SIG-M5 (cell line): ENCODE results near the gene RNF114.
A peak's percentile ranks its signal among the peaks of the same experiment; 100 is the strongest.
"Not testable (repeated sequence)": the region's sequence is repeated elsewhere in the genome, so short reads cannot be mapped to it uniquely, and the experiment has no call there.

ENCODE experiments used
- DNase-seq: peaks from one replicate; lab custom pipeline; 2025; lab: John Stamatoyannopoulos, UW

RNF114 gene

DNA sequence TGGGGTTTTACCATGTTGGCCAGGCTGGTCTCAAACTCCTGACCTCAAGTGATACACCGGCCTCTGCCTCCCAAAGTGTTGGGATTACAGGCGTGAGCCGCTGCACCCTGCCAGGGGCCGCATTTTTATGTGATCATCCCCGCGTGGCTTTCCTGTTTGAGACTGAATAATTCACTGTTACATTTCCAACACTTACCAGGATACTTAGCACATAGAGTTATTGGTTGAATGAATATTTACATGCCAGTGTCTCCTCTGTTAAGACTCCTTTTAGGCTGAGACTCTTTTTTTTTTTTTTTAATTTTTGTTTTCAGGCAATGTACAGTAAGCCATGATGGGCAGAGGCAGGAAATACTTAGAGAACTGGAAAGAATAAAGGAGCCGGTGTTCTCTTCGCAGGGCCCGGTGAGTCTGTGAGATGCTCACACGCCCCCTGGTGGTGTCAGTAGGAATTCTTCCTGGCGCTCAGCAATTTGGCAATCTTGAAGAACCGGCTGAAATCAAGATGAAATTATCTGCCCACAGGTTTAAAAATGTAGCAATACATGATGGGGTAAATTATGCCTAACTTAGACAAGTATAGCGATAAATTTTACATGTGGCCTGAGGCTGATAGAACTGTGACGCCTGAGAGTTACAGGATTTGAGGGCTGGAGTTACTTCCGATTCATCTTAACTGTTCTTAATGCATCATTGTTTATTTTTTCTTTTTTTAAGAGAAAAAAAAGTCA lies 7.6 kb upstream of the RNF114 start:
- peak; percentile 19 for DNase-seq

DNA sequence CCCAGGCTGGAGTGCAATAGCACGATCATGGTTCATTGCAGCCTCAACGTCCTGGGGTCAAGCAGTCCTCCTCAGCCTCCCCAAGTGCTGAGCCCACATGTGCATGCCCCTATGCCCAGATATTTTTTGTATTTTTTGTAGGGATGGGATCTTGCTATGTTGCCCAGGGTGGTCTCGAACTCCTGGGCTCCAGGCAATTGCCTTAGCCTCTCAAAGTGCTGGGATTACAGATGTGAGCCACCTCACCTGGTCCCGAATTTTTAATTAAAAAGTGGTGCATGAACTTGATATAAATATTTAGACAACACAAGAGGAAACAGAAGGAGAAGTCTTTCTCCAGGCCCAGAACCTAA lies 7.1 kb upstream of the RNF114 start:
- DNase-seq, result no peak

GRCh38 chr20:49935746-49936152 lies 448 bp upstream of the RNF114 start:
- no peak for DNase-seq

- DNase-seq, result no peak
These were observed 1.1 kb downstream of the RNF114 start for GRCh38 chr20:49937027-49937929.

GRCh38 chr20:49938173-49939163 lies 2.3 kb downstream of the RNF114 start:
- DNase-seq, result no peak

DNA sequence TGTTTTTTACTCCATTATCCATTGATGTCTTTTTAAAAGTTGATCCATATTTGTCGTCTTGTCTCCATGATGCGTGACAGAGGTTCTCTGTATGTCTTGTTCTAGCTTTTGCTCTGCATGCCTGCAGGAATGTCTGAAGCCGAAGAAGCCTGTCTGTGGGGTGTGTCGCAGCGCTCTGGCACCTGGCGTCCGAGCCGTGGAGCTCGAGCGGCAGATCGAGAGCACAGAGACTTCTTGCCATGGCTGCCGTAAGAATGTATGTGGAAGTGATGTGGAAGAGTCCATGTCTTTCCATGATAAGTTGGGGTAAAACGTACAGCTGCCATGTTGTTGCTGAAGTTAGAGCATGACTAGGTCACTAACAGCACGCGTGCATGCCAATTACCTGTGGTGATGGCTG lies 5.3 kb downstream of the RNF114 start:
- DNase-seq, result no peak

DNA sequence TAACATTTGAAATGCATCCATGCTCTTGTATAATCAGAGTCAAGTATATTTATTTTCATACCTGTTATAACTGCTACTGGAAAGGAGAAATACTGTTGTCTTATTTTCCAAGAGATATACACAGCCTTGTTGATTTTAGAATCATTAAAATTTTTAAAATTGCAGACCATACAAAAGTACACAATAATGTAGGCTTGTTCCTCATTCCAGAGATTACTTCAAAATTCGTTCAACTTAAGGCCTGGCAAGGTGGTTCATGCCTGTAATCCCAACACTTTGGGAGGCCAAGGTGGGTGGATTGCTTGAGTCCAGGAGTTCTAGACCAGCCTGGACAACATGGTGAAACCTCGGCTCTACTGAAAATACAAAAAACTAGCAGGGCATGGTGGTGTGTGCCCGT lies 6.1 kb downstream of the RNF114 start:
- DNase-seq, result no peak

- no peak for DNase-seq
These were observed 6.7 kb downstream of the RNF114 start for GRCh38 chr20:49942942-49943341.

- no peak for DNase-seq
These were observed 9.1 kb downstream of the RNF114 start for GRCh38 chr20:49945306-49945700.

- no peak for DNase-seq
These were observed 9.7 kb downstream of the RNF114 start for GRCh38 chr20:49945701-49946477.

- DNase-seq, result no peak
These were observed 12.0 kb downstream of the RNF114 start for GRCh38 chr20:49948178-49948577.

GRCh38 chr20:49948809-49949507 lies 12.8 kb downstream of the RNF114 start:
- no peak for DNase-seq

- DNase-seq, result no peak
These were observed 15.0 kb downstream of the RNF114 start for GRCh38 chr20:49951151-49951550.

- DNase-seq, result no peak
These were observed 19.0 kb downstream of the RNF114 start for GRCh38 chr20:49955167-49955566.

DNA sequence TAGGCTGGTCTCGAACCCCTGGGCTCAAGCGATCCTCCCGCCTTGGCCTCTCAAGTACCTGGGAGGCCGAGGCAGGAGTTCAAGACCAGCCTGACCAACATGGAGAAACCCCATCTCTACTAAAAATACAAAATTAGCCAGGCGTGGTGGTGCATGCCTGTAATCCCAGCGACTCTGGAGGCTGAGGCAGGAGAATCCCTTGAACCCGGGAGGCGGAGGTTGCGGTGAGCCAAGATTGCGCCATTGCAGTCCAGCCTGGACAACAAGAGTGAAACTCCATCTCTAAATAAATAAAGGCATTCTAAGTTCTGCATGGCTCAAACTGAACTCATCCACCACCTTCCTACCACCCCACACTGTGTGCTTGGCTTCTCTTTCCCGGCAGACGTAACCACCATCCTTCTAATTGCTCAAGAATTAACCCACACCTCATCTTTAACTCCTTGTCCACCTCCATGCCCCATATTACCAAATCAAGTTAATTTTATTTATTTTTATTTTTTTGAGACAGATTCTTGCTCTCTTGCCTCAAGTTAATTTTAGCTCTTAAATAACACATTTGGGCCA lies 19.7 kb downstream of the RNF114 start:
- DNase-seq, result not testable (repeated sequence)

DNA sequence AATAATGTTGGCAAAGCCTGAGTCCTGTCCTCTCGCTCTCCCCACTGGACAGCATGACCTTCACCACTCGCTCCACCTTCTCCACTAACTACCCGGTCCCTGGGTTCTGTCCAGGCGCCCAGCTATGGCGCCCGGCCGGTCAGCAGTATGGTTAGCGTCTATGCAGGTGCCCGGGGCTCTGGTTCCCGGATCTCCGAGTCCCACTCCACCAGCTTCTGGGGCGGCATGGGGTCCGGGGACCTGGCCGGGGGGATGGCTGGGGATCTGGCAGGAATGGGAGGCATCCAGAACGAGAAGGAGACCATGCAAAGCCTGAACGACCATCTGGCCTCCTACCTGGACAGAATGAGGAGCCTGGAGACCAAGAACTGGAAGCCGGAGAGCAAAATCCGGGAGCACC lies 20.5 kb downstream of the RNF114 start:
- DNase-seq, result no peak

- DNase-seq, result not testable (repeated sequence)
These were observed 21.1 kb downstream of the RNF114 start for GRCh38 chr20:49957089-49957938.

DNA sequence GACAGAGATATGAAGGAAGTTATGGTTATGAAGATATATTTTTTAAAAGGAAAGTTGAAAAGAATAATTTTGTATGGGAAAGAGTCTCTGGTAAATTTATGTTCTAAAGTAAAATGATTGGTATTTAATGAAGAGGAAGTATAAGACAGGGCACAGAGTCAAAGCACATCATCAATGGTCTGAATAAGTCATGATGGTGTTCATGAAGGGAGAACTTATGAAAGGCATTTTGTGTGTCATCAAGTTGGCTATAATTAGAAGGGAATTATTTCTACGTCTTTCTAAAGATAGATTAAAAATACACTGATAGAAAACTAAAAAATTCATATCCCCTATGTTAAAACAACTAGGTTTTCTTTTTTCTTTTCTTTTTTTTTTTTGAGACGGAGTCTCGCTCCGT lies 25.2 kb downstream of the RNF114 start:
- DNase-seq, result no peak
